Liver (tissue), 3 donors: ENCODE results near the gene CHD5.

Experiments
- EGR1 ChIP-seq, 2 donors: IDR thresholded peaks; 2 replicates each; pipeline ENCODE4 v1.6.1; 2016 to 2018; ENCODE audit warnings: antibody characterized with exemption in 2 of 2, low read depth in 2 of 2
- HNF4A ChIP-seq, 2 donors: conservative IDR thresholded peaks; 2 replicates each; pipeline ENCODE4 v1.6.1; 2016; ENCODE audit warnings: antibody characterized with exemption in 2 of 2, mild to moderate bottlenecking in 2 of 2
- RAD21 ChIP-seq, 2 donors: IDR thresholded peaks; 2 replicates each; pipeline ENCODE4 v1.6.1; 2016; ENCODE audit warnings: antibody characterized with exemption in 2 of 2, mild to moderate bottlenecking in 2 of 2
- RXRA ChIP-seq, 2 donors: IDR thresholded peaks; 2 replicates each; pipeline ENCODE4 v1.6.1; 2017 to 2018; ENCODE audit warnings: antibody characterized with exemption in 2 of 2, mild to moderate bottlenecking in 1 of 2
- SP1 ChIP-seq: IDR thresholded peaks from 2 replicates; pipeline ENCODE4 v1.6.1; 2018; ENCODE audit warnings: antibody characterized with exemption, mild to moderate bottlenecking
- TAF1 ChIP-seq: conservative IDR thresholded peaks from 2 replicates; pipeline ENCODE4 v1.6.1; 2016; ENCODE audit warnings: antibody characterized with exemption, mild to moderate bottlenecking
- YY1 ChIP-seq: IDR thresholded peaks from 2 replicates; pipeline ENCODE4 v1.6.1; 2016; ENCODE audit warnings: antibody characterized with exemption, mild to moderate bottlenecking
- TF ChIP-seq, protein P1 (sequence below): fragments of 150-350 bp; IDR thresholded peaks from 2 replicates; pipeline ENCODE4 v1.5.1; 2017; ENCODE audit warnings: improper control_type of control experiment, low read depth, low read length; ENCODE audit not compliant: missing input control
- TF ChIP-seq, protein P2 (sequence below): IDR thresholded peaks from 2 replicates; pipeline ENCODE4 v1.6.1; 2016; ENCODE audit warnings: antibody characterized with exemption, mild to moderate bottlenecking
- TF ChIP-seq, protein P3 (sequence below): IDR thresholded peaks from 2 replicates; pipeline ENCODE4 v1.6.1; 2016; ENCODE audit warnings: antibody characterized with exemption
- donor health status: healthy.
- donor health status: healthy.

DNA sequence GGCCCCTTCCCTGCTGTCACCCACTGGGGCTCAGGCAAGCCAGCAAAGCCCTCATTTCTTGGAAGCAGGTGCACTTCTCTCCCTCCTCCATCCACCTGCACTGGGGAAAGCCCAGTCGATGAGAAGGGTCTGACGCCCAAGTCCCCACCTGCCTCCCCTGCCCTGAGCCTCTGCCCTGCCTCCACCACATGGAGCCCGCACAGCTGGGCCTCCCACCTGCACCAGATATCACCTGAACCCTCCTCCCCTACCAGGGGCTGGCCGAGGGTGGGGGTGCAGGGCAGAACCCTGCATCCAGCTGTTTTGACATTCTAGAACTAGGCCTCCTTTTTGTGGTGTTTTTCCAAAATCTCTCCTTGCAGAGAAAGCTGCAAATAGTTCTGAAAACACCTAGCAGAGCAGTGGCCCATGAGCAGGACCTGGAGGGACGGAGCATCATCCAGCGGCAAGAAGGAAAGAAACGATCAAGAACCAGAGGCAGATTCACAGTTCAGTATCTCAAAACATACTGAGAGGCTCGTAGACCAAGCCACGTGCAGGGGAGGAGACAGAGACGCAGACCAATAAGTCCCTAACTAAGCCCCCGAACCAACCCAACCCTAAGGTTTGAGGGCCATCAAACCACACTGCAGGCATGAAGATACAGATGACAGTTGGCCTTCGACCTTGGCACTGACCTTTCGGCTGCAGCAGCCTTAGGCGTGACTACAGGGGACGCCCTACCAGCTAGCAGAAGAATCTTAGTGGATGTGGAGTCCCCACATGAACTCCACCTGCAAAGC is 16.7 kb downstream of the CHD5 start:
- TF ChIP-seq, protein P1, sequence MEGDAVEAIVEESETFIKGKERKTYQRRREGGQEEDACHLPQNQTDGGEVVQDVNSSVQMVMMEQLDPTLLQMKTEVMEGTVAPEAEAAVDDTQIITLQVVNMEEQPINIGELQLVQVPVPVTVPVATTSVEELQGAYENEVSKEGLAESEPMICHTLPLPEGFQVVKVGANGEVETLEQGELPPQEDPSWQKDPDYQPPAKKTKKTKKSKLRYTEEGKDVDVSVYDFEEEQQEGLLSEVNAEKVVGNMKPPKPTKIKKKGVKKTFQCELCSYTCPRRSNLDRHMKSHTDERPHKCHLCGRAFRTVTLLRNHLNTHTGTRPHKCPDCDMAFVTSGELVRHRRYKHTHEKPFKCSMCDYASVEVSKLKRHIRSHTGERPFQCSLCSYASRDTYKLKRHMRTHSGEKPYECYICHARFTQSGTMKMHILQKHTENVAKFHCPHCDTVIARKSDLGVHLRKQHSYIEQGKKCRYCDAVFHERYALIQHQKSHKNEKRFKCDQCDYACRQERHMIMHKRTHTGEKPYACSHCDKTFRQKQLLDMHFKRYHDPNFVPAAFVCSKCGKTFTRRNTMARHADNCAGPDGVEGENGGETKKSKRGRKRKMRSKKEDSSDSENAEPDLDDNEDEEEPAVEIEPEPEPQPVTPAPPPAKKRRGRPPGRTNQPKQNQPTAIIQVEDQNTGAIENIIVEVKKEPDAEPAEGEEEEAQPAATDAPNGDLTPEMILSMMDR = no peak
- TF ChIP-seq, protein P2, sequence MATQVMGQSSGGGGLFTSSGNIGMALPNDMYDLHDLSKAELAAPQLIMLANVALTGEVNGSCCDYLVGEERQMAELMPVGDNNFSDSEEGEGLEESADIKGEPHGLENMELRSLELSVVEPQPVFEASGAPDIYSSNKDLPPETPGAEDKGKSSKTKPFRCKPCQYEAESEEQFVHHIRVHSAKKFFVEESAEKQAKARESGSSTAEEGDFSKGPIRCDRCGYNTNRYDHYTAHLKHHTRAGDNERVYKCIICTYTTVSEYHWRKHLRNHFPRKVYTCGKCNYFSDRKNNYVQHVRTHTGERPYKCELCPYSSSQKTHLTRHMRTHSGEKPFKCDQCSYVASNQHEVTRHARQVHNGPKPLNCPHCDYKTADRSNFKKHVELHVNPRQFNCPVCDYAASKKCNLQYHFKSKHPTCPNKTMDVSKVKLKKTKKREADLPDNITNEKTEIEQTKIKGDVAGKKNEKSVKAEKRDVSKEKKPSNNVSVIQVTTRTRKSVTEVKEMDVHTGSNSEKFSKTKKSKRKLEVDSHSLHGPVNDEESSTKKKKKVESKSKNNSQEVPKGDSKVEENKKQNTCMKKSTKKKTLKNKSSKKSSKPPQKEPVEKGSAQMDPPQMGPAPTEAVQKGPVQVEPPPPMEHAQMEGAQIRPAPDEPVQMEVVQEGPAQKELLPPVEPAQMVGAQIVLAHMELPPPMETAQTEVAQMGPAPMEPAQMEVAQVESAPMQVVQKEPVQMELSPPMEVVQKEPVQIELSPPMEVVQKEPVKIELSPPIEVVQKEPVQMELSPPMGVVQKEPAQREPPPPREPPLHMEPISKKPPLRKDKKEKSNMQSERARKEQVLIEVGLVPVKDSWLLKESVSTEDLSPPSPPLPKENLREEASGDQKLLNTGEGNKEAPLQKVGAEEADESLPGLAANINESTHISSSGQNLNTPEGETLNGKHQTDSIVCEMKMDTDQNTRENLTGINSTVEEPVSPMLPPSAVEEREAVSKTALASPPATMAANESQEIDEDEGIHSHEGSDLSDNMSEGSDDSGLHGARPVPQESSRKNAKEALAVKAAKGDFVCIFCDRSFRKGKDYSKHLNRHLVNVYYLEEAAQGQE = no peak
- TF ChIP-seq, protein P3, sequence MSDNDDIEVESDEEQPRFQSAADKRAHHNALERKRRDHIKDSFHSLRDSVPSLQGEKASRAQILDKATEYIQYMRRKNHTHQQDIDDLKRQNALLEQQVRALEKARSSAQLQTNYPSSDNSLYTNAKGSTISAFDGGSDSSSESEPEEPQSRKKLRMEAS = no peak
- no peak for TF ChIP-seq TAF1
- no peak for TF ChIP-seq YY1
- TF ChIP-seq RAD21 (IDR thresholded peaks at IDR 0.05) = no peak
- TF ChIP-seq EGR1 (IDR thresholded peaks at IDR 0.05; ENCODE audit: low read depth in 2 of 2) = no peak
- TF ChIP-seq RXRA (IDR thresholded peaks at IDR 0.05) = no peak
- no peak for TF ChIP-seq SP1
- TF ChIP-seq HNF4A (conservative IDR thresholded peaks at IDR 0.05) = no peak
